Measurements from ENCODE around the gene SV2A.
"Not testable (repeated sequence)": the region's sequence is repeated elsewhere in the genome, so short reads cannot be mapped to it uniquely, and the experiment has no call there.

Gene SV2A

GRCh38 chr1:149962039-149962647 lies 44.5 kb upstream of the SV2A start:
- Histone ChIP-seq H3K4me3 (ENCODE audit: low read length) (no peak overlapping the region), H3K27ac (ENCODE audit: low read length) (no peak overlapping the region; the same call in 1 of the 2 replicates), H3K4me2 (ENCODE audit: low read depth, low read length) (no peak overlapping the region), H3K9ac (ENCODE audit: low read length) (no peak overlapping the region), H3K79me2 (ENCODE audit: low read length) (no peaks in the 10 kb centered on the region), H3K4me1 (ENCODE audit: low read length) (peaks cover 8% of the 10 kb centered on the region; the same call in 1 of the 2 replicates), H3K9me3 (replicated peaks; ENCODE audit: insufficient read depth, low read length) (no peaks in the 10 kb centered on the region), H3K9me2 (replicated peaks; ENCODE audit: insufficient read depth, low read length) (no peaks in the 10 kb centered on the region), H3F3A (ENCODE audit: insufficient read depth, low read length) (peaks cover 8% of the 10 kb centered on the region; the same call in 1 of the 2 replicates), H4K20me1 (ENCODE audit: insufficient read depth, low read length) (no peaks in the 10 kb centered on the region), H3K36me3 (replicated peaks; ENCODE audit: insufficient read depth, low read length) (0 out of 2 replicates have a peak, but pooled peaks cover 4% of the 10 kb centered on the region), H2AFZ (ENCODE audit: low read length) (no peak overlapping the region), H3K27me3 (replicated peaks; ENCODE audit: insufficient read depth, low read length) (no peaks in the 10 kb centered on the region)
- TF ChIP-seq EZH2 (optimal IDR thresholded peaks at IDR 0.05; ENCODE audit: low read depth, low read length), result no peak
- TF ChIP-seq, protein P1, sequence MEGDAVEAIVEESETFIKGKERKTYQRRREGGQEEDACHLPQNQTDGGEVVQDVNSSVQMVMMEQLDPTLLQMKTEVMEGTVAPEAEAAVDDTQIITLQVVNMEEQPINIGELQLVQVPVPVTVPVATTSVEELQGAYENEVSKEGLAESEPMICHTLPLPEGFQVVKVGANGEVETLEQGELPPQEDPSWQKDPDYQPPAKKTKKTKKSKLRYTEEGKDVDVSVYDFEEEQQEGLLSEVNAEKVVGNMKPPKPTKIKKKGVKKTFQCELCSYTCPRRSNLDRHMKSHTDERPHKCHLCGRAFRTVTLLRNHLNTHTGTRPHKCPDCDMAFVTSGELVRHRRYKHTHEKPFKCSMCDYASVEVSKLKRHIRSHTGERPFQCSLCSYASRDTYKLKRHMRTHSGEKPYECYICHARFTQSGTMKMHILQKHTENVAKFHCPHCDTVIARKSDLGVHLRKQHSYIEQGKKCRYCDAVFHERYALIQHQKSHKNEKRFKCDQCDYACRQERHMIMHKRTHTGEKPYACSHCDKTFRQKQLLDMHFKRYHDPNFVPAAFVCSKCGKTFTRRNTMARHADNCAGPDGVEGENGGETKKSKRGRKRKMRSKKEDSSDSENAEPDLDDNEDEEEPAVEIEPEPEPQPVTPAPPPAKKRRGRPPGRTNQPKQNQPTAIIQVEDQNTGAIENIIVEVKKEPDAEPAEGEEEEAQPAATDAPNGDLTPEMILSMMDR (IDR thresholded peaks at IDR 0.05; ENCODE audit: low read length), result peak; percentile 93
- peak; percentile 76 for DNase-seq

GRCh38 chr1:149957548-149957947 lies 39.9 kb upstream of the SV2A start:
- H3K27ac ChIP-seq (ENCODE audit: low read length); H3K79me2 ChIP-seq (ENCODE audit: low read length); H4K20me1 ChIP-seq (ENCODE audit: insufficient read depth, low read length); H3K9me2 ChIP-seq (replicated peaks; ENCODE audit: insufficient read depth, low read length); H3K9me3 ChIP-seq (replicated peaks; ENCODE audit: insufficient read depth, low read length); H3K9ac ChIP-seq (ENCODE audit: low read length); H3K4me1 ChIP-seq (ENCODE audit: low read length); H3K4me2 ChIP-seq (ENCODE audit: low read depth, low read length); H3K36me3 ChIP-seq (replicated peaks; ENCODE audit: insufficient read depth, low read length); H3K4me3 ChIP-seq (ENCODE audit: low read length); H3F3A ChIP-seq (ENCODE audit: insufficient read depth, low read length); H3K27me3 ChIP-seq (replicated peaks; ENCODE audit: insufficient read depth, low read length); DNase-seq; H2AFZ ChIP-seq (ENCODE audit: low read length): not testable (repeated sequence)

DNA sequence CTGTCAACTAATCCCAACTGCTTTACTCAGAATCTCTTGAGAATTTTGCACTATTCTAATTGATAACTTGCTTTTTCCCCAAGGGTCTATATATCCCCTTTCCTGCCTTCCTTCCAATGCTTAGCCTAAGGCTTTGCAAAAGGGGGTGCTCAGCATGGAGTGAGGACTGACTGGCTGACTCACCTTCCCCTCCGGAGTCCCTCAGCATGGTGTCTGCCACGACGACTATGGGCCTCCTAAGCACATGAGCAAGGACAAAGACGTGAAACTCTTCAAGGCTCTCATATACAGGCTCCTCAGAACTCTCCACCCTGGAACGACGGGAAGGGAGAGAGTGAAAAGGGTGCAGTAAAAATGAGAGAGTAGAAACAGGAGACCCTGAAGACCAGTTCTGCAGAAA lies 32.3 kb upstream of the SV2A start:
- H3K9ac ChIP-seq (ENCODE audit: low read length), result no peak overlapping the region
- H3K79me2 ChIP-seq (ENCODE audit: low read length), result no peaks in the 10 kb centered on the region
- H3K4me3 ChIP-seq (ENCODE audit: low read length), result no peak overlapping the region
- H3F3A ChIP-seq (ENCODE audit: insufficient read depth, low read length), result no peaks in the 10 kb centered on the region
- H3K27me3 ChIP-seq (replicated peaks; ENCODE audit: insufficient read depth, low read length), result no peaks in the 10 kb centered on the region
- H3K9me3 ChIP-seq (replicated peaks; ENCODE audit: insufficient read depth, low read length), result no peaks in the 10 kb centered on the region
- no peak overlapping the region for H3K4me2 ChIP-seq (ENCODE audit: low read depth, low read length)
- H4K20me1 ChIP-seq (ENCODE audit: insufficient read depth, low read length), result no peaks in the 10 kb centered on the region
- H2AFZ ChIP-seq (ENCODE audit: low read length), result no peak overlapping the region
- TF ChIP-seq, protein P1 (IDR thresholded peaks at IDR 0.05; ENCODE audit: low read length), result no peak
- TF ChIP-seq EZH2 (optimal IDR thresholded peaks at IDR 0.05; ENCODE audit: low read depth, low read length) (no peak), EZH2phosphoT487 (IDR thresholded peaks at IDR 0.05; ENCODE audit: low read length) (no peak)
- no peaks in the 10 kb centered on the region for H3K9me2 ChIP-seq (replicated peaks; ENCODE audit: insufficient read depth, low read length)
- no peak overlapping the region for H3K27ac ChIP-seq (ENCODE audit: low read length)
- 0 out of 2 replicates have a peak, but pooled peaks cover 3% of the 10 kb centered on the region for H3K36me3 ChIP-seq (replicated peaks; ENCODE audit: insufficient read depth, low read length)
- no peaks in the 10 kb centered on the region for H3K4me1 ChIP-seq (ENCODE audit: low read length)
- DNase-seq, result no peak

DNA sequence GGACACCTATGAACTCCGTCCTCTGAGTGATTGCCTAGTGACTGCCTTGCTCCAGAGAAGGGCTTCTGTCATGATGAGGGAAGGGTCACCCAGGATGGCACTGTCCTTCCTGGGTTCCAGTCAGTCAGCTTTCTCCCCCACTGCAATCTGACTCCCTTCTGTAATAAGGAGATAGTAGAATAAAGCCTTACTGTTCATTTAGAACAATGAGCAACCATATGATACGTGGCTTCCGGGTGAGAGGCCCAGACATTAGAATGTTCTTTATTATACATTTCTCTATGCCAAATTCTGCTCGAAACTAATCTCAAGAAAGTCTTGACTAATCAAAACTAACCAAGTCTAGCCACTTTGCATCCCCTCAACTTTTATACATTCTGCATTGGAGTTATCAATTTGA lies 27.6 kb upstream of the SV2A start:
- 0 out of 2 replicates have a peak, but pooled peaks cover 3% of the 10 kb centered on the region for H3K36me3 ChIP-seq (replicated peaks; ENCODE audit: insufficient read depth, low read length)
- no peak overlapping the region for H3K27ac ChIP-seq (ENCODE audit: low read length)
- no peaks in the 10 kb centered on the region for H3K9me2 ChIP-seq (replicated peaks; ENCODE audit: insufficient read depth, low read length)
- H3K4me2 ChIP-seq (ENCODE audit: low read depth, low read length), result no peak overlapping the region
- TF ChIP-seq EZH2phosphoT487 (IDR thresholded peaks at IDR 0.05; ENCODE audit: low read length) (no peak), EZH2 (optimal IDR thresholded peaks at IDR 0.05; ENCODE audit: low read depth, low read length) (no peak)
- TF ChIP-seq, protein P1 (IDR thresholded peaks at IDR 0.05; ENCODE audit: low read length), result no peak
- no peaks in the 10 kb centered on the region; the same call in 1 of the 2 replicates for H3F3A ChIP-seq (ENCODE audit: insufficient read depth, low read length)
- DNase-seq, result no peak
- H3K27me3 ChIP-seq (replicated peaks; ENCODE audit: insufficient read depth, low read length), result no peaks in the 10 kb centered on the region
- no peak overlapping the region for H3K9ac ChIP-seq (ENCODE audit: low read length)
- no peaks in the 10 kb centered on the region for H3K9me3 ChIP-seq (replicated peaks; ENCODE audit: insufficient read depth, low read length)
- H2AFZ ChIP-seq (ENCODE audit: low read length), result no peak overlapping the region
- H3K4me1 ChIP-seq (ENCODE audit: low read length), result no peaks in the 10 kb centered on the region
- no peaks in the 10 kb centered on the region for H3K79me2 ChIP-seq (ENCODE audit: low read length)
- no peak overlapping the region for H3K4me3 ChIP-seq (ENCODE audit: low read length)
- H4K20me1 ChIP-seq (ENCODE audit: insufficient read depth, low read length), result no peaks in the 10 kb centered on the region

All from MM.1S (cell line).